Adrenal gland (tissue), 5 donors: ENCODE measurements around the gene PTDSS2.

Source experiments
- CTCF ChIP-seq, 6 experiments: fragments of 450-650 bp in 4 of 6; fragments of 200-600 bp in 2 of 6; sonication (generic) in 1 of 6; IDR thresholded peaks; 1 replicate in 5 of 6; 2 replicates in 1 of 6; pipeline versions ENCODE4 v1.5.1 to v1.8.0; 2016 to 2021; ENCODE audit warnings: antibody characterized with exemption in 6 of 6, mild to moderate bottlenecking in 2 of 6, moderate library complexity in 1 of 6
- POLR2A ChIP-seq, 2 donors: fragments of 450-650 bp; IDR thresholded peaks; one replicate each; pipeline ENCODE4 v1.6.1; 2017; ENCODE audit warnings: antibody characterized with exemption in 2 of 2, mild to moderate bottlenecking in 2 of 2, moderate library complexity in 1 of 2
- donor health status: DM: no; HTN: no; CAD: no.

- peak in 4 of 6 experiments; percentile 17 to 45 (median 20) for TF ChIP-seq CTCF (IDR thresholded peaks at IDR 0.05)
- TF ChIP-seq POLR2A (IDR thresholded peaks at IDR 0.05) = no peak
Measured at GRCh38 chr11:440065-441042, 9.7 kb upstream of the PTDSS2 start.
